ENCODE measurements around the gene CACYBP.
A peak's percentile ranks its signal among the peaks of the same experiment; 100 is the strongest.

Gene CACYBP

GRCh38 chr1:174999936-175000696, at the start of gene CACYBP:
TSS of gene CACYBP (plus strand) at chr1:174999947. CDS start at chr1:175000181, 234 bp downstream.
- peaks cover 11% of the 10 kb centered on the region for H3K36me3 ChIP-seq (ENCODE audit: control insufficient read depth, insufficient read depth, low read length)
- peak within 1 kb of the TSS; percentile 99 for H3K27ac ChIP-seq (ENCODE audit: low read depth, low read length)
- H3K4me1 ChIP-seq (ENCODE audit: control insufficient read depth, insufficient read depth, low read length), result peaks cover 14% of the 10 kb centered on the region
- peak within 1 kb of the TSS; percentile 97 for H3K4me3 ChIP-seq (ENCODE audit: low read depth, low read length)
- H3K9ac ChIP-seq (ENCODE audit: low read depth, low read length), result peak within 1 kb of the TSS; percentile 99
- no peaks in the 10 kb centered on the region for H3K27me3 ChIP-seq (ENCODE audit: control insufficient read depth, insufficient read depth, low read length)
- no peaks in the 10 kb centered on the region for H3K9me3 ChIP-seq (ENCODE audit: control insufficient read depth, insufficient read depth, low read length)

GRCh38 chr1:174953285-174954072, 46.3 kb upstream of the CACYBP start:
- peak overlapping the region; percentile 68 for H3K27ac ChIP-seq (ENCODE audit: low read depth, low read length)
- H3K36me3 ChIP-seq (ENCODE audit: control insufficient read depth, insufficient read depth, low read length), result peaks cover 84% of the 10 kb centered on the region
- no peaks in the 10 kb centered on the region for H3K27me3 ChIP-seq (ENCODE audit: control insufficient read depth, insufficient read depth, low read length)
- no peak overlapping the region for H3K4me3 ChIP-seq (ENCODE audit: low read depth, low read length)
- no peak overlapping the region for H3K9ac ChIP-seq (ENCODE audit: low read depth, low read length)
- H3K4me1 ChIP-seq (ENCODE audit: control insufficient read depth, insufficient read depth, low read length), result peaks cover 5% of the 10 kb centered on the region
- no peaks in the 10 kb centered on the region for H3K9me3 ChIP-seq (ENCODE audit: control insufficient read depth, insufficient read depth, low read length)

- Histone ChIP-seq H3K27me3 (ENCODE audit: control insufficient read depth, insufficient read depth, low read length) (no peaks in the 10 kb centered on the region), H3K4me1 (ENCODE audit: control insufficient read depth, insufficient read depth, low read length) (peaks cover 5% of the 10 kb centered on the region), H3K36me3 (ENCODE audit: control insufficient read depth, insufficient read depth, low read length) (peaks cover 84% of the 10 kb centered on the region), H3K4me3 (ENCODE audit: low read depth, low read length) (no peak overlapping the region), H3K9me3 (ENCODE audit: control insufficient read depth, insufficient read depth, low read length) (no peaks in the 10 kb centered on the region), H3K27ac (ENCODE audit: low read depth, low read length) (peak overlapping the region; percentile 68), H3K9ac (ENCODE audit: low read depth, low read length) (no peak overlapping the region)
Measured at GRCh38 chr1:174954073-174954460, 45.7 kb upstream of the CACYBP start.

- Histone ChIP-seq H3K36me3 (ENCODE audit: control insufficient read depth, insufficient read depth, low read length) (peaks cover 85% of the 10 kb centered on the region), H3K4me3 (ENCODE audit: low read depth, low read length) (no peak overlapping the region), H3K9ac (ENCODE audit: low read depth, low read length) (no peak overlapping the region), H3K9me3 (ENCODE audit: control insufficient read depth, insufficient read depth, low read length) (no peaks in the 10 kb centered on the region), H3K27me3 (ENCODE audit: control insufficient read depth, insufficient read depth, low read length) (no peaks in the 10 kb centered on the region), H3K4me1 (ENCODE audit: control insufficient read depth, insufficient read depth, low read length) (peaks cover 7% of the 10 kb centered on the region), H3K27ac (ENCODE audit: low read depth, low read length) (peak overlapping the region; percentile 68)
Measured at GRCh38 chr1:174954671-174955669, 44.8 kb upstream of the CACYBP start.

- H3K4me3 ChIP-seq (ENCODE audit: low read depth, low read length), result no peak overlapping the region
- H3K36me3 ChIP-seq (ENCODE audit: control insufficient read depth, insufficient read depth, low read length), result peaks cover 86% of the 10 kb centered on the region
- no peak overlapping the region for H3K9ac ChIP-seq (ENCODE audit: low read depth, low read length)
- H3K27ac ChIP-seq (ENCODE audit: low read depth, low read length), result no peak overlapping the region
- H3K4me1 ChIP-seq (ENCODE audit: control insufficient read depth, insufficient read depth, low read length), result peaks cover 14% of the 10 kb centered on the region
- no peaks in the 10 kb centered on the region for H3K9me3 ChIP-seq (ENCODE audit: control insufficient read depth, insufficient read depth, low read length)
- no peaks in the 10 kb centered on the region for H3K27me3 ChIP-seq (ENCODE audit: control insufficient read depth, insufficient read depth, low read length)
Measured at GRCh38 chr1:174956086-174956485, 43.7 kb upstream of the CACYBP start.

- Histone ChIP-seq H3K4me3 (ENCODE audit: low read depth, low read length) (no peak overlapping the region), H3K4me1 (ENCODE audit: control insufficient read depth, insufficient read depth, low read length) (peaks cover 14% of the 10 kb centered on the region), H3K36me3 (ENCODE audit: control insufficient read depth, insufficient read depth, low read length) (peaks cover 81% of the 10 kb centered on the region), H3K9me3 (ENCODE audit: control insufficient read depth, insufficient read depth, low read length) (no peaks in the 10 kb centered on the region), H3K27ac (ENCODE audit: low read depth, low read length) (no peak overlapping the region), H3K9ac (ENCODE audit: low read depth, low read length) (no peak overlapping the region), H3K27me3 (ENCODE audit: control insufficient read depth, insufficient read depth, low read length) (no peaks in the 10 kb centered on the region)
Measured at GRCh38 chr1:174956976-174957375, 42.8 kb upstream of the CACYBP start.

GRCh38 chr1:174957829-174958228, 41.9 kb upstream of the CACYBP start:
- Histone ChIP-seq H3K4me3 (ENCODE audit: low read depth, low read length) (no peak overlapping the region), H3K9ac (ENCODE audit: low read depth, low read length) (no peak overlapping the region), H3K27ac (ENCODE audit: low read depth, low read length) (no peak overlapping the region), H3K9me3 (ENCODE audit: control insufficient read depth, insufficient read depth, low read length) (no peaks in the 10 kb centered on the region), H3K27me3 (ENCODE audit: control insufficient read depth, insufficient read depth, low read length) (no peaks in the 10 kb centered on the region), H3K4me1 (ENCODE audit: control insufficient read depth, insufficient read depth, low read length) (peaks cover 14% of the 10 kb centered on the region), H3K36me3 (ENCODE audit: control insufficient read depth, insufficient read depth, low read length) (peaks cover 77% of the 10 kb centered on the region)

- no peaks in the 10 kb centered on the region for H3K27me3 ChIP-seq (ENCODE audit: control insufficient read depth, insufficient read depth, low read length)
Measured at GRCh38 chr1:174958396-174958795, 41.4 kb upstream of the CACYBP start.

GRCh38 chr1:174960362-174960761, 39.4 kb upstream of the CACYBP start:
- Histone ChIP-seq H3K36me3 (ENCODE audit: control insufficient read depth, insufficient read depth, low read length) (peaks cover 73% of the 10 kb centered on the region), H3K4me1 (ENCODE audit: control insufficient read depth, insufficient read depth, low read length) (peaks cover 20% of the 10 kb centered on the region)

More at GRCh38 chr1:174958396-174958795, 41.4 kb upstream of the CACYBP start:
- H3K9ac ChIP-seq (ENCODE audit: low read depth, low read length), result no peak overlapping the region
- H3K36me3 ChIP-seq (ENCODE audit: control insufficient read depth, insufficient read depth, low read length), result peaks cover 74% of the 10 kb centered on the region
- no peak overlapping the region for H3K4me3 ChIP-seq (ENCODE audit: low read depth, low read length)
- H3K27ac ChIP-seq (ENCODE audit: low read depth, low read length), result no peak overlapping the region
- H3K9me3 ChIP-seq (ENCODE audit: control insufficient read depth, insufficient read depth, low read length), result no peaks in the 10 kb centered on the region
- peaks cover 11% of the 10 kb centered on the region for H3K4me1 ChIP-seq (ENCODE audit: control insufficient read depth, insufficient read depth, low read length)

GRCh38 chr1:174963529-174964125, 36.1 kb upstream of the CACYBP start:
- H3K27ac ChIP-seq (ENCODE audit: low read depth, low read length), result no peak overlapping the region
- peaks cover 65% of the 10 kb centered on the region for H3K36me3 ChIP-seq (ENCODE audit: control insufficient read depth, insufficient read depth, low read length)
- H3K4me3 ChIP-seq (ENCODE audit: low read depth, low read length), result no peak overlapping the region
- H3K4me1 ChIP-seq (ENCODE audit: control insufficient read depth, insufficient read depth, low read length), result peaks cover 26% of the 10 kb centered on the region
- H3K27me3 ChIP-seq (ENCODE audit: control insufficient read depth, insufficient read depth, low read length), result no peaks in the 10 kb centered on the region
- H3K9me3 ChIP-seq (ENCODE audit: control insufficient read depth, insufficient read depth, low read length), result no peaks in the 10 kb centered on the region
- no peak overlapping the region for H3K9ac ChIP-seq (ENCODE audit: low read depth, low read length)

More at GRCh38 chr1:174960362-174960761, 39.4 kb upstream of the CACYBP start:
- Histone ChIP-seq H3K4me3 (ENCODE audit: low read depth, low read length) (no peak overlapping the region), H3K27ac (ENCODE audit: low read depth, low read length) (no peak overlapping the region), H3K27me3 (ENCODE audit: control insufficient read depth, insufficient read depth, low read length) (no peaks in the 10 kb centered on the region), H3K9ac (ENCODE audit: low read depth, low read length) (no peak overlapping the region), H3K9me3 (ENCODE audit: control insufficient read depth, insufficient read depth, low read length) (no peaks in the 10 kb centered on the region)

Data from HUES48 (cell line).